Prostate gland (tissue), 2 donors: Measurements from ENCODE around the gene TEAD4. TPM values are rescaled to one million over a fixed set of nuclear protein-coding genes. Genes with fewer than 3 reads are reported as not detected.

Experiments
- DNase-seq: peaks from one replicate; pipeline ENCODE4 v3.0.0-alpha.2; 2019; ENCODE audit warnings: low spot score
- H3K27ac ChIP-seq, 2 donors: fragments of 200-600 bp; sonication (generic); 2 replicates each; pipeline ENCODE4 v1.5.1; 2017 to 2019
- H3K27me3 ChIP-seq: fragments of 200-600 bp; sonication (generic); replicated peaks from 2 replicates; pipeline ENCODE4 v1.5.1; 2019; ENCODE audit not compliant: insufficient read depth
- H3K36me3 ChIP-seq, 2 donors: fragments of 200-600 bp; sonication (generic); 1 replicate in 1 of 2; 2 replicates in 1 of 2; pipeline versions ENCODE4 v1.5.1 to v1.8.1; 2017 to 2019
- H3K4me1 ChIP-seq: fragments of 200-600 bp; sonication (generic); replicated peaks from 2 replicates; pipeline ENCODE4 v1.5.1; 2019
- H3K4me3 ChIP-seq, 2 donors: fragments of 200-600 bp; sonication (generic); 2 replicates each; pipeline ENCODE4 v1.5.1; 2017 to 2019
- H3K9me3 ChIP-seq: fragments of 200-600 bp; sonication (generic); 2 replicates; pipeline ENCODE4 v1.5.1; 2017
- POLR2A ChIP-seq: fragments of 450-650 bp; IDR thresholded peaks from one replicate; pipeline ENCODE4 v1.6.1; 2016; ENCODE audit warnings: antibody characterized with exemption, mild to moderate bottlenecking
- POLR2AphosphoS5 ChIP-seq: sonication (generic); formaldehyde crosslinking; IDR thresholded peaks from one replicate; pipeline ENCODE4 v1.6.1; 2017; ENCODE audit warnings: antibody characterized with exemption
- WGBS: methylation state at CpG from one replicate; pipeline ENCODE4 v1.1.5; 2018; 5-methylcytosine and 5-hydroxymethylcytosine counted together
- intact Hi-C: fragments of 100-400 bp; cut with DNase I; formaldehyde crosslinking; loops from one replicate; pipeline ENCODE4 v1.14.2; 2022
- total RNA-seq, 2 donors: library from RNA; depleted of rRNA; stranded (reverse); fragments of >200 nt; gene quantifications; one replicate each; pipeline ENCODE4 v1.1.0, GENCODE V29; 2016
- TF ChIP-seq, protein P1 (sequence below), 4 experiments: fragments of 200-600 bp in 2 of 4; fragments of 450-650 bp in 2 of 4; sonication (generic) in 2 of 4; IDR thresholded peaks; 1 replicate in 3 of 4; 2 replicates in 1 of 4; pipeline ENCODE4 v1.5.1; 2016 to 2019; ENCODE audit warnings: antibody characterized with exemption in 4 of 4, mild to moderate bottlenecking in 2 of 4, moderate library complexity in 2 of 4

TEAD4 gene
- total RNA-seq, 2 donors from 2014 or later: 9.9 to 20.9 TPM

DNA sequence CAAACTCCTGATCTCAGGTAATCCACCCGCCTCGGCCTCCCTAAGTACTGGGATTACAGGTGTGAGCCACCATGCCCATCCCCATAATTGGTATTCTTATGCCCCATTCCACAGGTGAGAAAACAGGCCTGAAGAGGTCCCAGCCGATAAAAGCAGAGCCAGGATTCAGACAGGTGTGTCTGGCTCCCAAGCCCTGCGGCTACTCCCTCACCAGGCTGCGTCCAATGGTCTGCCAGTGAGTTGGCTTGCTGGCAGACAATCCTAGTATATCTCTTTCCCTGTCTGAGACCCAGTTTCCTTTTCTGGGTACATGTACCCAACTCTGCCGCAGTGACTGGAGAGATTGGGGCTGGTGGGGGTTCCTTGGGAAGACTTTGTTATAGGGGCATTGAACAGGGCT is 116.1 kb downstream of the TEAD4 start:
- intact Hi-C loops: loop anchor here (5.0 kb wide), 2 partner anchors 47 to 127 kb away; no protein-coding TSS in a partner anchor
- no peak for DNase-seq
- H3K27ac ChIP-seq: no peak overlapping the region

GRCh38 chr12:3076730-3077571 is 117.8 kb downstream of the TEAD4 start, which contains the start of gene TSPAN9:
TSS of gene TSPAN9 (plus strand) at chr12:3077379. CDS start at chr12:3201194, 123,815 bp downstream.
- Histone ChIP-seq H3K36me3 (no peaks in the 10 kb centered on the region), H3K9me3 (no peaks in the 10 kb centered on the region), H3K4me3 (peak within 1 kb of the TSS; percentile 93 to 95), H3K27ac (peak within 1 kb of the TSS; percentile 89 to 91), H3K4me1 (no peaks in the 10 kb centered on the region), H3K27me3 (no peaks in the 10 kb centered on the region)
- DNase-seq: peak; percentile 82
- TF ChIP-seq POLR2A (peak; percentile 66), POLR2AphosphoS5 (peak; percentile 49)
- TF ChIP-seq, protein P1, sequence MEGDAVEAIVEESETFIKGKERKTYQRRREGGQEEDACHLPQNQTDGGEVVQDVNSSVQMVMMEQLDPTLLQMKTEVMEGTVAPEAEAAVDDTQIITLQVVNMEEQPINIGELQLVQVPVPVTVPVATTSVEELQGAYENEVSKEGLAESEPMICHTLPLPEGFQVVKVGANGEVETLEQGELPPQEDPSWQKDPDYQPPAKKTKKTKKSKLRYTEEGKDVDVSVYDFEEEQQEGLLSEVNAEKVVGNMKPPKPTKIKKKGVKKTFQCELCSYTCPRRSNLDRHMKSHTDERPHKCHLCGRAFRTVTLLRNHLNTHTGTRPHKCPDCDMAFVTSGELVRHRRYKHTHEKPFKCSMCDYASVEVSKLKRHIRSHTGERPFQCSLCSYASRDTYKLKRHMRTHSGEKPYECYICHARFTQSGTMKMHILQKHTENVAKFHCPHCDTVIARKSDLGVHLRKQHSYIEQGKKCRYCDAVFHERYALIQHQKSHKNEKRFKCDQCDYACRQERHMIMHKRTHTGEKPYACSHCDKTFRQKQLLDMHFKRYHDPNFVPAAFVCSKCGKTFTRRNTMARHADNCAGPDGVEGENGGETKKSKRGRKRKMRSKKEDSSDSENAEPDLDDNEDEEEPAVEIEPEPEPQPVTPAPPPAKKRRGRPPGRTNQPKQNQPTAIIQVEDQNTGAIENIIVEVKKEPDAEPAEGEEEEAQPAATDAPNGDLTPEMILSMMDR (IDR thresholded peaks at IDR 0.05): no peak
- WGBS: 1% methylated on average over 45 of the region's 95 CpGs
- intact Hi-C loops: loop anchor here (5.0 kb wide), 2 partner anchors 45 to 125 kb away; no protein-coding TSS in a partner anchor

More for the DNA sequence above, 116.1 kb downstream of the TEAD4 start:
- H3K27me3 ChIP-seq: no peaks in the 10 kb centered on the region
- H3K4me1 ChIP-seq: peaks cover 3% of the 10 kb centered on the region
- no peak overlapping the region for H3K4me3 ChIP-seq
- TF ChIP-seq, protein P1 (IDR thresholded peaks at IDR 0.05): no peak
- TF ChIP-seq POLR2AphosphoS5 (no peak), POLR2A (no peak)
- WGBS: 92% methylated on average over 6 of the region's 6 CpGs
- no peaks in the 10 kb centered on the region for H3K9me3 ChIP-seq
- H3K36me3 ChIP-seq: no peaks in the 10 kb centered on the region

DNA sequence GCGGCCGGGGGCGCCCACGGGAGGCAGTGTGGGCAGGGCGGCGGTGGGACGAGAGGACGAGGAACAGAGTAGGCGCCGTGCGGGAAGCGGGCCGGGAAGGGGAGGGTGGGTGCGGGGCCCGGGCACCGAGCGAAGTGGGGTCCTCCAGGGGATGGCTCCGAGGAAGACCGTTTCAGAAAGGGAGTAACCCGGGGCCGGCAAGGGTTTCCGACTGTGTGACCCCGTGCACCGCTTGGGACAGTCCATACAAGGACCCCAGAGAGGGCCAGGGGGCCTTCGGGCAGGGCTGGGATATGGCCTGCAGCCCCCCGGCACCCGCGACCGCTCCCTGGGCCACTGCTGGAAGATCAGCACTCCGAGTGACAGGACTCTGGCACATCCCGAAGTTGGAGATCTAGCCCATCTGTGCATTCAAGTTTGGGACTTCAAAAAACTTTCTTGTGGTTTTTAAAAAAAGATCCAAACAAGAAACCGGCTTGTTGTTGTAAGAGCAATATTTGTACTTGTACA is 118.4 kb downstream of the TEAD4 start:
- intact Hi-C loops: loop anchor here (5.0 kb wide), 2 partner anchors 45 to 125 kb away; no protein-coding TSS in a partner anchor
- 3% methylated on average over 23 of the region's 32 CpGs for WGBS
- peak; percentile 31 for DNase-seq
- H3K27me3 ChIP-seq: no peaks in the 10 kb centered on the region
- no peaks in the 10 kb centered on the region for H3K9me3 ChIP-seq
- H3K36me3 ChIP-seq: no peaks in the 10 kb centered on the region
- H3K27ac ChIP-seq: peak overlapping the region; percentile 89 to 91
- H3K4me1 ChIP-seq: no peaks in the 10 kb centered on the region
- peak; percentile 22 for TF ChIP-seq POLR2AphosphoS5
- no peak for TF ChIP-seq POLR2A
- TF ChIP-seq, protein P1 (IDR thresholded peaks at IDR 0.05): no peak
- peak overlapping the region; percentile 93 to 95 for H3K4me3 ChIP-seq

- no peaks in the 10 kb centered on the region for H3K4me1 ChIP-seq
- WGBS: 39% methylated on average over 10 of the region's 10 CpGs
- H3K4me3 ChIP-seq: peak overlapping the region; percentile 93 to 95
- no peak for DNase-seq
- no peak for TF ChIP-seq POLR2AphosphoS5
- TF ChIP-seq, protein P1 (IDR thresholded peaks at IDR 0.05): no peak
- TF ChIP-seq POLR2A: no peak
- H3K36me3 ChIP-seq: no peaks in the 10 kb centered on the region
- no peaks in the 10 kb centered on the region for H3K27me3 ChIP-seq
- no peaks in the 10 kb centered on the region for H3K9me3 ChIP-seq
- H3K27ac ChIP-seq: peak overlapping the region; percentile 89 to 91
- intact Hi-C loops: loop anchor here (5.0 kb wide), 2 partner anchors 44 to 124 kb away; no protein-coding TSS in a partner anchor
Measured at GRCh38 chr12:3078086-3078820, 119.1 kb downstream of the TEAD4 start.
